Fibroblast of lung (primary cell): ENCODE measurements around the gene CCDC152. TPM values are rescaled to one million over a fixed set of nuclear protein-coding genes. Genes with fewer than 3 reads are reported as not detected.

Experiments
- DNase-seq, 2 donors: peaks; one replicate each; pipeline versions ENCODE4 v3.0.0 to v3.0.0-alpha.2; 2010; ENCODE audit warnings: low read depth in 2 of 2
- H2AFZ ChIP-seq: 2 replicates; pipeline ENCODE4 v1.5.1; 2012; ENCODE audit warnings: low read length, control low read depth, inconsistent platforms
- H3K27ac ChIP-seq: 2 replicates; pipeline ENCODE4 v1.5.1; 2011; ENCODE audit warnings: low read length, control low read depth; ENCODE audit not compliant: insufficient read depth
- H3K27me3 ChIP-seq: 2 replicates; pipeline ENCODE4 v1.5.1; 2011; ENCODE audit warnings: mild to moderate bottlenecking, low read length; ENCODE audit not compliant: control insufficient read depth, insufficient read depth
- H3K36me3 ChIP-seq: 2 replicates; pipeline ENCODE4 v1.5.1; 2011; ENCODE audit warnings: low read length; ENCODE audit not compliant: control insufficient read depth, insufficient read depth
- H3K4me1 ChIP-seq: 2 replicates; pipeline ENCODE4 v1.5.1; 2011; ENCODE audit warnings: low read length; ENCODE audit not compliant: control insufficient read depth, insufficient read depth; ENCODE audit errors: extremely low read depth
- H3K4me2 ChIP-seq: 2 replicates; pipeline ENCODE4 v1.5.1; 2011; ENCODE audit warnings: low read length, control low read depth; ENCODE audit not compliant: insufficient read depth; ENCODE audit errors: extremely low read depth
- H3K4me3 ChIP-seq, 4 experiments: fragments of 200-600 bp in 1 of 4; sonication (generic) in 1 of 4; replicated peaks in 1 of 4; 2 replicates each; pipeline ENCODE4 v1.5.1; 2011 to 2016; ENCODE audit warnings: low read length in 4 of 4, low read depth in 3 of 4, mild to moderate bottlenecking in 3 of 4, control low read depth in 2 of 4, inconsistent platforms in 1 of 4, mixed read lengths in 1 of 4; ENCODE audit not compliant: insufficient read depth in 1 of 4; ENCODE audit errors: control extremely low read depth in 1 of 4
- H3K79me2 ChIP-seq: 2 replicates; pipeline ENCODE4 v1.5.1; 2012; ENCODE audit warnings: mild to moderate bottlenecking, low read length, inconsistent platforms; ENCODE audit not compliant: control insufficient read depth, insufficient read depth
- H3K9ac ChIP-seq: 2 replicates; pipeline ENCODE4 v1.5.1; 2011; ENCODE audit warnings: mild to moderate bottlenecking, low read length, control low read depth; ENCODE audit not compliant: insufficient read depth
- H3K9me3 ChIP-seq: 2 replicates; pipeline ENCODE4 v1.5.1; 2012; ENCODE audit warnings: low read depth, low read length; ENCODE audit not compliant: control insufficient read depth, insufficient read depth
- H4K20me1 ChIP-seq: 2 replicates; pipeline ENCODE4 v1.5.1; 2011; ENCODE audit warnings: low read length; ENCODE audit not compliant: control insufficient read depth, insufficient read depth; ENCODE audit errors: extremely low read depth
- CTCF ChIP-seq, 2 donors: IDR thresholded peaks in 1 of 2; conservative IDR thresholded peaks in 1 of 2; 1 replicate in 1 of 2; 2 replicates in 1 of 2; pipeline ENCODE4 v1.5.1; 2011 to 2012; ENCODE audit warnings: low read length in 2 of 2, control low read depth in 1 of 2, inconsistent platforms in 1 of 2, low read depth in 1 of 2, mild to moderate bottlenecking in 1 of 2
- EZH2 ChIP-seq: IDR thresholded peaks from 2 replicates; pipeline ENCODE4 v1.5.1; 2012; ENCODE audit warnings: low read length, control low read depth, mild to moderate bottlenecking; ENCODE audit errors: missing control alignments
- polyA plus RNA-seq, 2 donors: library from polyadenylated mRNA; depleted of rRNA in 1 of 2; stranded (reverse) in 1 of 2; unstranded in 1 of 2; fragments of >200 nt; gene quantifications; 2 replicates each; pipeline ENCODE4 v1.2.1, GENCODE V29; 2011 to 2012; ENCODE audit warnings: missing spikeins in 1 of 2
- total RNA-seq: library from RNA; depleted of rRNA; stranded (reverse); fragments of >200 nt; gene quantifications from 2 replicates; pipeline ENCODE4 v1.2.1, GENCODE V29; 2014

Gene CCDC152
- total and polyA plus RNA-seq, 2 donors (not counting 1 experiment from before 2014, with no cell fraction given), result 1.4 to 2.5 TPM

DNA sequence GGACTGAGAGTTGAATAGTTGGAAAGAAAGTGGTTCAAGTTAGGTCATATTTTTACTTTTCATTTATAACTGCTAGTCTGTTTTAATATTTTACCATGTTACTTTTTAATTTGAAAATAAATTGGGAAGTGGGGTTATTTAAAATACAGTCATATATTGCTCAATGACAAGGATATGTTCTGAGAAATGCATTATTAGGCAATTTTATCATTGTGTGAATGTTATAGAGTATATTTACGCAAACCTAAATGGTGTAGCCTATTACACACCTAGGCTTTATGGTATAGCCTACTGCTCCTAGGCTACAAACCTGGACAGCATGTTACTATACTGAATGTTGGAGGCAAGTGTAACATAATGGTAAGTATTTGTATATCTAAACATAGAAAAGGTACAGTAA lies 5.2 kb downstream of the CCDC152 start:
- H3K27me3 ChIP-seq, result no peaks in the 10 kb centered on the region
- no peak overlapping the region for H3K4me3 ChIP-seq
- no peaks in the 10 kb centered on the region for H4K20me1 ChIP-seq
- no peak overlapping the region for H3K9ac ChIP-seq
- no peaks in the 10 kb centered on the region for H3K79me2 ChIP-seq
- H2AFZ ChIP-seq, result no peak overlapping the region
- TF ChIP-seq EZH2 (no peak), CTCF (conservative IDR thresholded peaks at IDR 0.05 in 1 of 2, IDR thresholded peaks at IDR 0.05 in 1 of 2; ENCODE audit: low read depth in 1 of 2, low read length in 2 of 2) (no peak)
- no peaks in the 10 kb centered on the region for H3K36me3 ChIP-seq
- H3K4me2 ChIP-seq, result no peak overlapping the region
- no peak overlapping the region for H3K27ac ChIP-seq
- H3K4me1 ChIP-seq, result no peaks in the 10 kb centered on the region
- H3K9me3 ChIP-seq, result no peaks in the 10 kb centered on the region
- DNase-seq, result no peak

GRCh38 chr5:42767491-42768105 lies 11.0 kb downstream of the CCDC152 start:
- H3K4me3 ChIP-seq, result no peak overlapping the region
- H3K79me2 ChIP-seq, result no peaks in the 10 kb centered on the region
- DNase-seq, result peak in 1 of 2 donors; percentile 59
- no peaks in the 10 kb centered on the region for H3K27me3 ChIP-seq
- no peaks in the 10 kb centered on the region for H3K36me3 ChIP-seq
- TF ChIP-seq CTCF (conservative IDR thresholded peaks at IDR 0.05 in 1 of 2, IDR thresholded peaks at IDR 0.05 in 1 of 2; ENCODE audit: low read depth in 1 of 2, low read length in 2 of 2) (peak in 1 of 2 donors; percentile 33), EZH2 (no peak)
- H3K27ac ChIP-seq, result no peak overlapping the region
- H3K4me2 ChIP-seq, result no peak overlapping the region
- H4K20me1 ChIP-seq, result no peaks in the 10 kb centered on the region
- H2AFZ ChIP-seq, result no peak overlapping the region
- H3K9ac ChIP-seq, result no peak overlapping the region
- H3K9me3 ChIP-seq, result no peaks in the 10 kb centered on the region
- no peaks in the 10 kb centered on the region for H3K4me1 ChIP-seq

- H3K27ac ChIP-seq, result no peak overlapping the region
- no peaks in the 10 kb centered on the region for H4K20me1 ChIP-seq
- H3K27me3 ChIP-seq, result no peaks in the 10 kb centered on the region
- no peak for DNase-seq
- no peaks in the 10 kb centered on the region for H3K36me3 ChIP-seq
- H3K4me3 ChIP-seq, result no peak overlapping the region
- no peak for TF ChIP-seq CTCF (conservative IDR thresholded peaks at IDR 0.05 in 1 of 2, IDR thresholded peaks at IDR 0.05 in 1 of 2; ENCODE audit: low read depth in 1 of 2, low read length in 2 of 2)
- TF ChIP-seq EZH2, result no peak
- H3K9me3 ChIP-seq, result no peaks in the 10 kb centered on the region
- no peak overlapping the region for H3K9ac ChIP-seq
- H2AFZ ChIP-seq, result no peak overlapping the region
- H3K79me2 ChIP-seq, result no peaks in the 10 kb centered on the region
- no peak overlapping the region for H3K4me2 ChIP-seq
- H3K4me1 ChIP-seq, result no peaks in the 10 kb centered on the region
Measured at GRCh38 chr5:42768106-42768504, 11.5 kb downstream of the CCDC152 start.
